Measurements from ENCODE around the gene MAP2. TPM values are rescaled to one million over a fixed set of nuclear protein-coding genes. Genes with fewer than 3 reads are reported as not detected.

MAP2 gene
- total and polyA plus RNA-seq, 10 of the 15 experiments (the other 5 are each of a cell fraction or from before 2014, with no cell fraction given), result 0.01 TPM; not detected in 9

Small RNAs within 50 kb of the gene (small RNA-seq; reads per million reads assigned to genes)
- gene RNA5SP118, result not detected

Measured in GM12878 (cell line).